ENCODE results near the gene NELFCD.

Gene NELFCD

GRCh38 chr20:58997141-58997770, 16.2 kb downstream of the NELFCD start:
- no peak for TF ChIP-seq CTCF (conservative IDR thresholded peaks at IDR 0.05)
- no peak overlapping the region for H3K27ac ChIP-seq

- no peak for TF ChIP-seq CTCF (conservative IDR thresholded peaks at IDR 0.05)
- no peak overlapping the region for H3K27ac ChIP-seq
These were observed 17.6 kb downstream of the NELFCD start for GRCh38 chr20:58998656-58999055.

DNA sequence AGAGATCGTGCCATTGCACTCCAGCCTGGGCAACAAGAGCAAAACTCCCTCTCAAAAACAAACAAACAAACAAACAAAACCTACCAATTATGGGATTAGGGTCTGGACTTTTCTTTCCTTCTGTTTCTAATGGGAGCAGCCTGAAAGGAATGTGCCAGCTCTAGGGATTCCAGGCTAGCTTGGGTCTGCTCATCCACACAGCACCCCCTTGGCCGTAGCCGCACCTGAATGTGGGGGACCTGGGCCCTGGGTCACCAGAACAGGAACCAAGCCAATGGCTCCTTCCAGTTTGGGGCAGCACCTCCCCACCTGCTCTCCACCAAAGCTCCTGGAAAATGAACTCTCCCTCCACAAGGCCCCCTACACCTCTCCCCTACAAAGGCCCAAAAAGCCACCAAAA, 19.3 kb downstream of the NELFCD start:
- TF ChIP-seq CTCF (conservative IDR thresholded peaks at IDR 0.05), result no peak
- no peak overlapping the region for H3K27ac ChIP-seq

GRCh38 chr20:59001068-59001448, 20.0 kb downstream of the NELFCD start:
- no peak for TF ChIP-seq CTCF (conservative IDR thresholded peaks at IDR 0.05)
- no peak overlapping the region for H3K27ac ChIP-seq

DNA sequence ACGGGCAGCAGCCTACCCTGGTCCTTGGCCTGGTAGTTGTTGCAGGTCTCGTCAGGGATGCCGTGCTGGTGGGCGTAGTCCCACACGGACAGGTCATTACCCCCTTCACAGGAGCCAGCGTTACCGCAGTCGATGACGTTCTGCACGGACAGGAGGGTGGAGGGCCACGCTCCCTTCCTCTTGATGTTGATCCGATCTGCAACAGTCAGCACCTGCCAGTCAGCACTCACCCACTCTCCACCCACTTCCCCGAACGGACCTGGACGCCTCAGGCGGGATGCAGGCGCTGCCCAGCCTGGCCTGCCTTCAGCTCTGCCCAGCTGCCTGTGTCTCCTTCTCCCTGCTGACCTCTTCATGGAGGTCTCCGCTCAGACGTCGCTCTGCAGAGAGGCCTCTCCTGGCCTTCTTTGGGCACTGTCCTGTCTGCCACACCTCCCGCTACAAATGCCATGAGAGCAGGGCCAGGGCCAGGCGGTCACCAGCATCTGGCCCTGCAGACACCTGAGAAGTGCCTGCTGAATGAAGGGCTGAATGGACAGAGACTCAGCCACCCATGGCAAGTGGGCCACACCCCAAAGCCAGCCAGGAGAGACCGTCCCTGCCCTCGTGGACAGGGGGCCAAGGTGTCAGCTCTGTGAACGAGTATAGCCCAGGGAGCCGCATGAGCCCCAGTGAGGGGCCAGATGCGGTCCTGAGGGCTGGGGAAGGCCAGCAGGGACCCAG, 20.6 kb downstream of the NELFCD start:
- H3K27ac ChIP-seq, result no peak overlapping the region
- TF ChIP-seq CTCF (conservative IDR thresholded peaks at IDR 0.05), result no peak

DNA sequence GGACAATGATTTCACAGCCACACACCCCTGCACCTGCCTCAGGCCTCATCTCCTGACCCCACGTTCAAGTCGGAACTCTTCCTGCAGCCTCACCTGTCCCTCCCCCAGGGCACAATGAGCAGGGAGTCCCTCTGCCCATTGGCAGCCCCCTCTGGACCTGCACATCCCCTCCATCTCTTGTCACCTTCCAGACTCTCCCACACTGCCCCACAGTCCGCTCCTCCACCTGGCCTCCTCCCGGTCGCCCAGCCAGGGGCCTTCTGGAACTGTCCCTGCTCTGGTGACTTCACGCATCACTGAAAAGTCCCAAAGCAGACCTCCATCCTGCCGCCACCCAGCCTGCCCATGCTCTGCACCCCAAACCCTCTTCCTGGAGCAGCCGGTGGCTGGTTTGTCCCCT, 21.3 kb downstream of the NELFCD start:
- H3K27ac ChIP-seq, result no peak overlapping the region
- TF ChIP-seq CTCF (conservative IDR thresholded peaks at IDR 0.05), result no peak

DNA sequence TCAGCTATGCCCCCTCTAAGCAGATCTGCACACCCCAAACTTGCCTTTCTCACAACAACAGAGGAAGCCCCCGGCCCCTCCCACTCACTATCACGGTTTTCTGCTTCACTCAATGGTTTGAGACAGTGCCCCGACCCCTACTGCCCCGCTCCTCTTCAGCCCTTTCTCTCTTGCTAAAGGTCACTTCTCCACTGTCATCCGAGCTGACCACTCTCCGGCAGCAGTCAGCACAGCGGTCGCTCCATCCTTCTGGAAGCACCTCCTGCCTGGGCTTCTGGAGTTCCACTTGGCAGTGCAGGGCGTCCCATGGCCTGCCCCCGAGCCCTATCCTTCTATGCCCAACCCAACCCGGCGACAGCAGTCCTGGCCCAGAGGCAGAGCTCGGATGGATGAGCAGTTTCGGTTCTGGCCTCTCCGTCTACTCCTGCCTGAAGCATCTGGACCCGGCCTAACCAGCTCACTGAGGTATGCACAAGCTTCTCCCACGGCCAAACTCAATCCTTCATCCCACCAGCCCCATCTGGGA, 21.9 kb downstream of the NELFCD start:
- no peak for TF ChIP-seq CTCF (conservative IDR thresholded peaks at IDR 0.05)
- H3K27ac ChIP-seq, result no peak overlapping the region

All from VCaP (cell line).